Measurements from ENCODE around the gene U2AF2.
A peak's percentile ranks its signal among the peaks of the same experiment; 100 is the strongest.

The U2AF2 gene

GRCh38 chr19:55649268-55650125, 5.3 kb upstream of the U2AF2 start:
- Histone ChIP-seq H3K9ac (ENCODE audit: low read depth in 1 of 2, low read length in 2 of 2) (no peak overlapping the region), H3K27me3 (ENCODE audit: control insufficient read depth in 2 of 2, insufficient read depth in 2 of 2, low read length in 2 of 2) (no peaks in the 10 kb centered on the region), H3K4me3 (ENCODE audit: low read length in 2 of 2) (peak overlapping the region in 1 of 2 donors; percentile 76), H3K4me1 (ENCODE audit: control insufficient read depth in 2 of 2, insufficient read depth in 2 of 2, low read length in 2 of 2) (peaks cover 16 to 19% of the 10 kb centered on the region in 2 donors), H3K9me3 (ENCODE audit: control insufficient read depth in 2 of 2, low read length in 2 of 2) (no peaks in the 10 kb centered on the region), H3K27ac (ENCODE audit: low read depth in 2 of 2, low read length in 2 of 2) (no peak overlapping the region), H3K36me3 (ENCODE audit: control insufficient read depth in 2 of 2, insufficient read depth in 2 of 2, low read length in 2 of 2) (peaks cover 3 to 11% of the 10 kb centered on the region in 2 donors)

GRCh38 chr19:55650126-55650557, 4.7 kb upstream of the U2AF2 start:
- Histone ChIP-seq H3K4me1 (ENCODE audit: control insufficient read depth in 2 of 2, insufficient read depth in 2 of 2, low read length in 2 of 2) (peaks cover 11 to 19% of the 10 kb centered on the region in 2 donors), H3K9ac (ENCODE audit: low read depth in 1 of 2, low read length in 2 of 2) (no peak overlapping the region), H3K27me3 (ENCODE audit: control insufficient read depth in 2 of 2, insufficient read depth in 2 of 2, low read length in 2 of 2) (no peaks in the 10 kb centered on the region), H3K4me3 (ENCODE audit: low read length in 2 of 2) (no peak overlapping the region), H3K36me3 (ENCODE audit: control insufficient read depth in 2 of 2, insufficient read depth in 2 of 2, low read length in 2 of 2) (peaks cover 3 to 5% of the 10 kb centered on the region in 2 donors), H3K27ac (ENCODE audit: low read depth in 2 of 2, low read length in 2 of 2) (no peak overlapping the region), H3K9me3 (ENCODE audit: control insufficient read depth in 2 of 2, low read length in 2 of 2) (no peaks in the 10 kb centered on the region)

- no peak overlapping the region for H3K27ac ChIP-seq (ENCODE audit: low read depth in 2 of 2, low read length in 2 of 2)
- no peaks in the 10 kb centered on the region for H3K36me3 ChIP-seq (ENCODE audit: control insufficient read depth in 2 of 2, insufficient read depth in 2 of 2, low read length in 2 of 2)
- H3K4me3 ChIP-seq (ENCODE audit: low read length in 2 of 2): no peak overlapping the region
- no peaks in the 10 kb centered on the region for H3K27me3 ChIP-seq (ENCODE audit: control insufficient read depth in 2 of 2, insufficient read depth in 2 of 2, low read length in 2 of 2)
- H3K4me1 ChIP-seq (ENCODE audit: control insufficient read depth in 2 of 2, insufficient read depth in 2 of 2, low read length in 2 of 2): peaks cover 11 to 22% of the 10 kb centered on the region in 2 donors
- H3K9me3 ChIP-seq (ENCODE audit: control insufficient read depth in 2 of 2, low read length in 2 of 2): no peaks in the 10 kb centered on the region
- no peak overlapping the region for H3K9ac ChIP-seq (ENCODE audit: low read depth in 1 of 2, low read length in 2 of 2)
Observed at GRCh38 chr19:55650602-55651230, 4.1 kb upstream of the U2AF2 start.

- Histone ChIP-seq H3K27ac (ENCODE audit: low read depth in 2 of 2, low read length in 2 of 2) (no peak overlapping the region), H3K4me3 (ENCODE audit: low read length in 2 of 2) (no peak overlapping the region), H3K4me1 (ENCODE audit: control insufficient read depth in 2 of 2, insufficient read depth in 2 of 2, low read length in 2 of 2) (peaks cover 14 to 27% of the 10 kb centered on the region in 2 donors), H3K9ac (ENCODE audit: low read depth in 1 of 2, low read length in 2 of 2) (no peak overlapping the region), H3K36me3 (ENCODE audit: control insufficient read depth in 2 of 2, insufficient read depth in 2 of 2, low read length in 2 of 2) (no peaks in the 10 kb centered on the region), H3K27me3 (ENCODE audit: control insufficient read depth in 2 of 2, insufficient read depth in 2 of 2, low read length in 2 of 2) (no peaks in the 10 kb centered on the region), H3K9me3 (ENCODE audit: control insufficient read depth in 2 of 2, low read length in 2 of 2) (no peaks in the 10 kb centered on the region)
Observed at GRCh38 chr19:55651236-55651635, 3.6 kb upstream of the U2AF2 start.

GRCh38 chr19:55652311-55653128, 2.3 kb upstream of the U2AF2 start:
- H3K4me1 ChIP-seq (ENCODE audit: control insufficient read depth in 2 of 2, insufficient read depth in 2 of 2, low read length in 2 of 2): peaks cover 24 to 34% of the 10 kb centered on the region in 2 donors
- H3K27me3 ChIP-seq (ENCODE audit: control insufficient read depth in 2 of 2, insufficient read depth in 2 of 2, low read length in 2 of 2): no peaks in the 10 kb centered on the region
- H3K9me3 ChIP-seq (ENCODE audit: control insufficient read depth in 2 of 2, low read length in 2 of 2): no peaks in the 10 kb centered on the region
- no peak overlapping the region for H3K9ac ChIP-seq (ENCODE audit: low read depth in 1 of 2, low read length in 2 of 2)
- H3K27ac ChIP-seq (ENCODE audit: low read depth in 2 of 2, low read length in 2 of 2): no peak overlapping the region
- no peak overlapping the region for H3K4me3 ChIP-seq (ENCODE audit: low read length in 2 of 2)
- no peaks in the 10 kb centered on the region for H3K36me3 ChIP-seq (ENCODE audit: control insufficient read depth in 2 of 2, insufficient read depth in 2 of 2, low read length in 2 of 2)

GRCh38 chr19:55653651-55654322, 1.0 kb upstream of the U2AF2 start:
- Histone ChIP-seq H3K4me1 (ENCODE audit: control insufficient read depth in 2 of 2, insufficient read depth in 2 of 2, low read length in 2 of 2) (peaks cover 27 to 30% of the 10 kb centered on the region in 2 donors), H3K27me3 (ENCODE audit: control insufficient read depth in 2 of 2, insufficient read depth in 2 of 2, low read length in 2 of 2) (no peaks in the 10 kb centered on the region), H3K9me3 (ENCODE audit: control insufficient read depth in 2 of 2, low read length in 2 of 2) (no peaks in the 10 kb centered on the region), H3K4me3 (ENCODE audit: low read length in 2 of 2) (peak overlapping the region; percentile 83 to 92), H3K9ac (ENCODE audit: low read depth in 1 of 2, low read length in 2 of 2) (peak overlapping the region; percentile 92 to 99), H3K36me3 (ENCODE audit: control insufficient read depth in 2 of 2, insufficient read depth in 2 of 2, low read length in 2 of 2) (peaks cover 1 to 3% of the 10 kb centered on the region in 2 donors), H3K27ac (ENCODE audit: low read depth in 2 of 2, low read length in 2 of 2) (peak overlapping the region; percentile 96 to 97)

- Histone ChIP-seq H3K9me3 (ENCODE audit: control insufficient read depth in 2 of 2, low read length in 2 of 2) (no peaks in the 10 kb centered on the region), H3K4me3 (ENCODE audit: low read length in 2 of 2) (peak overlapping the region; percentile 83 to 92), H3K27ac (ENCODE audit: low read depth in 2 of 2, low read length in 2 of 2) (peak overlapping the region; percentile 96 to 97), H3K4me1 (ENCODE audit: control insufficient read depth in 2 of 2, insufficient read depth in 2 of 2, low read length in 2 of 2) (peaks cover 26 to 30% of the 10 kb centered on the region in 2 donors), H3K36me3 (ENCODE audit: control insufficient read depth in 2 of 2, insufficient read depth in 2 of 2, low read length in 2 of 2) (peaks cover 5% of the 10 kb centered on the region in 2 donors), H3K27me3 (ENCODE audit: control insufficient read depth in 2 of 2, insufficient read depth in 2 of 2, low read length in 2 of 2) (no peaks in the 10 kb centered on the region), H3K9ac (ENCODE audit: low read depth in 1 of 2, low read length in 2 of 2) (peak overlapping the region; percentile 92 to 99)
Observed at GRCh38 chr19:55654323-55654867, 440 bp upstream of the U2AF2 start.

GRCh38 chr19:55655648-55656040, 809 bp downstream of the U2AF2 start:
- Histone ChIP-seq H3K9me3 (ENCODE audit: control insufficient read depth in 2 of 2, low read length in 2 of 2) (no peaks in the 10 kb centered on the region), H3K9ac (ENCODE audit: low read depth in 1 of 2, low read length in 2 of 2) (peak overlapping the region; percentile 87 to 96), H3K4me3 (ENCODE audit: low read length in 2 of 2) (peak overlapping the region; percentile 85 to 94), H3K36me3 (ENCODE audit: control insufficient read depth in 2 of 2, insufficient read depth in 2 of 2, low read length in 2 of 2) (peaks cover 13 to 17% of the 10 kb centered on the region in 2 donors), H3K4me1 (ENCODE audit: control insufficient read depth in 2 of 2, insufficient read depth in 2 of 2, low read length in 2 of 2) (peaks cover 26 to 30% of the 10 kb centered on the region in 2 donors), H3K27ac (ENCODE audit: low read depth in 2 of 2, low read length in 2 of 2) (peak overlapping the region; percentile 98 to 99), H3K27me3 (ENCODE audit: control insufficient read depth in 2 of 2, insufficient read depth in 2 of 2, low read length in 2 of 2) (no peaks in the 10 kb centered on the region)

- Histone ChIP-seq H3K9me3 (ENCODE audit: control insufficient read depth in 2 of 2, low read length in 2 of 2) (no peaks in the 10 kb centered on the region), H3K36me3 (ENCODE audit: control insufficient read depth in 2 of 2, insufficient read depth in 2 of 2, low read length in 2 of 2) (peaks cover 21 to 27% of the 10 kb centered on the region in 2 donors)
Observed at GRCh38 chr19:55656552-55656951, 1.7 kb downstream of the U2AF2 start.

More at GRCh38 chr19:55656552-55656951, 1.7 kb downstream of the U2AF2 start:
- H3K4me1 ChIP-seq (ENCODE audit: control insufficient read depth in 2 of 2, insufficient read depth in 2 of 2, low read length in 2 of 2): peaks cover 26 to 30% of the 10 kb centered on the region in 2 donors
- H3K4me3 ChIP-seq (ENCODE audit: low read length in 2 of 2): peak overlapping the region; percentile 85 to 94
- H3K27ac ChIP-seq (ENCODE audit: low read depth in 2 of 2, low read length in 2 of 2): no peak overlapping the region
- no peaks in the 10 kb centered on the region for H3K27me3 ChIP-seq (ENCODE audit: control insufficient read depth in 2 of 2, insufficient read depth in 2 of 2, low read length in 2 of 2)
- peak overlapping the region; percentile 87 to 96 for H3K9ac ChIP-seq (ENCODE audit: low read depth in 1 of 2, low read length in 2 of 2)
